ENCODE results near the gene GSG1L. TPM values are rescaled to one million over a fixed set of nuclear protein-coding genes. Genes with fewer than 3 reads are reported as not detected.

The GSG1L gene
- total and polyA plus RNA-seq, 4 donors: not detected

GRCh38 chr16:27775254-27775653 is 288.3 kb downstream of the GSG1L start:
- 95% methylated on average over 8 of the region's 8 CpGs for WGBS
- Histone ChIP-seq H3K4me3 (ENCODE audit: low read depth in 1 of 3, low read length in 3 of 3) (no peak overlapping the region), H3K9ac (ENCODE audit: low read depth in 1 of 2, low read length in 2 of 2) (no peak overlapping the region), H3K27ac (ENCODE audit: low read depth in 1 of 2, low read length in 2 of 2) (no peak overlapping the region), H3K9me3 (ENCODE audit: control insufficient read depth in 4 of 4, low read length in 3 of 4) (no peaks in the 10 kb centered on the region), H3K36me3 (ENCODE audit: control insufficient read depth in 4 of 4, insufficient read depth in 3 of 4, low read depth in 1 of 4, low read length in 3 of 4) (peaks cover 0 to 13% (median 1%) of the 10 kb centered on the region in 4 donors), H3K27me3 (ENCODE audit: control insufficient read depth in 4 of 4, insufficient read depth in 4 of 4, low read length in 3 of 4) (no peaks in the 10 kb centered on the region), H3K4me1 (ENCODE audit: control insufficient read depth in 4 of 4, insufficient read depth in 4 of 4, low read length in 3 of 4) (no peaks in the 10 kb centered on the region)
- TF ChIP-seq FOXA2 (IDR thresholded peaks at IDR 0.05) (no peak), MAX (IDR thresholded peaks at IDR 0.05) (no peak), TAF1 (conservative IDR thresholded peaks at IDR 0.05) (no peak), RAD21 (IDR thresholded peaks at IDR 0.05) (no peak), EGR1 (IDR thresholded peaks at IDR 0.05; ENCODE audit: low read depth in 2 of 2) (no peak), SP1 (IDR thresholded peaks at IDR 0.05) (no peak), CTCF (IDR thresholded peaks at IDR 0.05; ENCODE audit: low read depth, low read length, missing input control) (no peak), JUND (IDR thresholded peaks at IDR 0.05) (no peak), HNF4A (conservative IDR thresholded peaks at IDR 0.05) (no peak), RXRA (IDR thresholded peaks at IDR 0.05) (no peak), ZBTB33 (IDR thresholded peaks at IDR 0.05) (no peak), FOXA1 (IDR thresholded peaks at IDR 0.05) (no peak), REST (IDR thresholded peaks at IDR 0.05) (no peak), HNF4G (IDR thresholded peaks at IDR 0.05) (no peak), ATF3 (IDR thresholded peaks at IDR 0.05) (no peak), NR2F2 (IDR thresholded peaks at IDR 0.05) (no peak), GABPA (IDR thresholded peaks at IDR 0.05 in 1 of 2, conservative IDR thresholded peaks at IDR 0.05 in 1 of 2) (no peak), YY1 (IDR thresholded peaks at IDR 0.05) (no peak)
- no peak for DNase-seq (ENCODE audit: low spot score)
